GM11168 (cell line): ENCODE results near the gene IL17RB.

Source experiments
- in situ Hi-C: fragments of 300-500 bp; cut with MboI; formaldehyde crosslinking; loops from one replicate; pipeline ENCODE4 v1.12.0; 2022; ENCODE audit warnings: low sequenced_read_pairs; ENCODE audit not compliant: unreplicated experiment

Gene IL17RB

DNA sequence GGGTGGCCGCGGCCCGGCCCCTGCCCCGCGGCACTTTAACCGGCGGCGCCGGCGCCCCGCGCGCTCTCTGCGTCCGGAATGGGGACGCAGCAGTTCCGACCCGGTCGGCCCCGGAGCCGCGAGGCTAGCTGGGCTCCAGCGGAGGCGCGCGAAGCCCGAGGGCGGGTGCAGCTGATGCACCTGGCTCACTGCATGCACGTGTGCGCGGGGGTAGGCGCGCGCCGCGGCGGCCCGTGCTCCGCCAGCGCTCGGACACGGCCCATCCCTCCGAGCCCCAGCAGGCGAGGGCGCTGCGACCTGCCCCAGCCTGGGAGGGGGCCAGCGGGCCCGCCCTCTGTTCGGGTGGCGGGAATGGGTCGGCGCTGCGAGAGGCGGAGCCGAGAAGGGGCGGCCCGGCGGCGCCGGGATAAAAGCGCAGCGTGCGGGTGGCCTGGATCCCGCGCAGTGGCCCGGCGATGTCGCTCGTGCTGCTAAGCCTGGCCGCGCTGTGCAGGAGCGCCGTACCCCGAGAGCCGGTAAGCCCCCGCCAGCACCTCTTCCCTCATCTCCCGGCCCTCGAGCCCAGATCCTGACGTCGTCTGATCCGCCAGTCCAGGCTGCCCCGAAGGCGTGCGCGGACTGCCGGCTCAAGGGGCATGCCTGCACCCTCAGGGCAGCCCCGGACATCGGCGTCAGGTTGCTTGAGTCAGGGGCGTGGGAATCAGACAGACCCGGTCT lies at the start of gene IL17RB, which contains the start of gene CHDH:
Gene IL17RB, plus strand, starts transcription at position 435 of the 717 bp plus-strand sequence. Its CDS starts 21 bp downstream, at position 456.
Gene CHDH, minus strand, starts transcription at position 286 of the 717 bp plus-strand sequence. CDS start 22,411 bp downstream, outside the sequence.
- in situ Hi-C loops: no loop called here

- in situ Hi-C loops: no loop called here
Measured at GRCh38 chr3:53798144-53798543, 48.2 kb upstream of the IL17RB start.

- in situ Hi-C loops: no loop called here
Measured at GRCh38 chr3:53799338-53799865, 47.0 kb upstream of the IL17RB start.

DNA sequence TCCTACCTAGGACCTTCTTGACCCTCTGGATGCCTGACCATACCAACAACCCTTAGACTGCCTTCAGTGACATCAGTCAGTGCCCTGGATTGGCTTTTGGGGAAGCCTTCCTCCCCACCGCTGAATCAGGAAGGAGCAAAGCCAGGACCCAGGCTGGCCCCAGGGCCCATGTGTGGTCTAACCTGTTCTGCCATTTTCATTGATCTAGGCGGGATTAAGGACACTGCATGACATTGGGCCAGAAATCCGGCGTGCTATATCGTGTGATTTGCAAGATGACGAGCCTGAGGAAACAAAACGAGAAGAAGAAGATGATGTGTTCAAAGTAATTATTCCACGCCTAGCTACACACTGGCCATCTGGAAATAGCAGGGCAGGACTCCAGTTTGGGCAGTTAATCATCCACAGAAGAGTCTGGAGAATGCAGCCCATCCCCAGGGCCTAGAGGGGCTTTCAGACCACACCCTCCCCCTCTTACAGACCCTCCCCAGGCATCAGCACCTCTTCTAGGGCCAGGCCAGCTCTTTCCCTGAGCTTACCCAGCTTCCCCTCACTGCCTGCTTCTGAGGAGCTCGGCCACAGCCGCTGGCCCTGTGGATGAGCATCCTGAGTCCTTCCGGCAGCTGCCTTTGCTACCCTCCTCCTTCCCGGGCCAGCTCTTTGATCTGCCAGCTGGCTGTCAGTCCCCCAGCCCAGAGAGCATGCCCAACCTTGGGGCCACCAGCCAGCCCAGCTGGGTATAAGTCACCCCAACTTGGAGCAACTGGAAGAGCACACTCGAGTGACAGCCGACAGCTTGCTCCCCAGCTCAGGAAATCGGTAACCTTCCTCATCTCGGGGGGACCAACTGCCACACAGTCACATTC lies 46.1 kb upstream of the IL17RB start:
- in situ Hi-C loops: no loop called here

DNA sequence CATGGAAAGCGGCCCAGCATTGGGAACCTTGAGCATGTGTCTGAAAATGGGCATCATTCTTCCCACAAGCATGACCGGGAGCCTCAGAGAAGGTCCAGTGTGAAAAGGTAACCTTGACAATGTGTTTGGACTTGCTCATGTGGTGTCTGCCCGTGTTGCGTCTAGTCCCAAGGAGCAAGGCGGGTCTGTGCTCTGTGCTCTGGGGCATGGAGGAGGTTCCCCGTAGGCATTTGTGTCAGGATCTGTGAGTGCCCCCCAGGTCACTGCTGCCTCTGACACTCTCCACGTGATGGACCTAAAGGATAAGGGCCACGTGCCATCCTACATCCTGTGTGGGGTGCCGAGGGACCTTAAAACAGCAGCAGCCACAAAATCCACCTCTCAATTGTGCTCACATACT lies 45.0 kb upstream of the IL17RB start:
- in situ Hi-C loops: no loop called here

DNA sequence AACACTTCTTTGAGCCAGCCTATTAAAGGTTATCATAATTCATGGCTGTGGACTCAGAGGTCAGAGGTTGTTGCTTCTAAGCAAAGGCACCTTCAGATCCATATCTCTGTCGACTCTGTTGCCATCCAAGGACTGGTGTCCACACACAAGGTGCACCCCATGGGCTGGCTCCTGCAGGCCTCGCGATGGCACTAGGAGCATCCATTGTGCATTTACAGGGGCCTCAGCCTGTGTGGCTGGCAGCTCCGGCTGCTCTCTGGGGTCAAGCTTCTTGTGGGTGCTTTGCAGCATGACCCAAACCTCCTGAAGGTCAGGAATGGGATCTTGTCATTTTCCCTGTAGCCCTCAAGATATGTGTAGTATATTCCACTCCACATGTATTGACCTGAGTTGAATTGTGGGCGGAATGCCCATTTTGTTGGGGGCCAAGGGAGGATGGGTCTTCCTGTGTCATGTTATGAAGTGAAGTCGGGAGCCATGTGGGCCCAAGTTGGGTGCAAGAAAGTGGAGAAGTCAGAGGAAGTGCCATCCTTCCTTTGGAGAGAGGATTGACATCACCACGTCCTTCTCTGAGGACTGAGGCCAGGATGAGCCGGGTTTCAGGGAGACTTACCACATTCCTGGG lies 44.0 kb upstream of the IL17RB start:
- in situ Hi-C loops: no loop called here

DNA sequence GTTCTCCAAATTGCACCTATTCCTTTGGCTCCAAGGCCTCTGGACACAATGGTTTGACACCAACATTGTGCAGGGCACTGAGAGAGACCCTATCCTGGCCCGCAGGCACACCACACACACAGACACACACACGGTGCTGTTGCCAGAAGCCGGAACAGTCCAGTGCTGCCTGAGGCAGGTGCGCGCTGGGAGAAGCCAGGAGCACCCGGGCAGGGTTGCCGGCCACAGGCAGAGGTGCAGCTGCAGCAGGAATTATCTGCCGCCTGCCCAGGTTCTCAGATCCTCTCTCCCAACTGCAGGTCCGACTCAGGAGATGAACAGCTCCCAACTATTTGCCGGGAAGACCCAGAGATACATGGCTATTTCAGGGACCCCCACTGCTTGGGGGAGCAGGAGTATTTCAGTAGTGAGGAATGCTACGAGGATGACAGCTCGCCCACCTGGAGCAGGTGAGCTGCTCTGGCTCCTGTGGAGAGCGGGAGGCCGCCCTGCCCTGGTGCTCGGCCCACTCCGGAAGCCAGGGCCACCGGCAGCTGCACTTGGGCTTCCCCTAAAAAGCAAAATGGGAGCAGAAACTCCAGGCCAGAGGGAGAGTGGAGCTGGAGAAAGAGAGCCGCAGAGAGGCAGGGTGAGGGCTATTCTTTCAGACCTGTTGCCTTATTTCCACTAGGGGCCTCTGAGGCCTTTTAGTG lies 43.1 kb upstream of the IL17RB start:
- in situ Hi-C loops: no loop called here

DNA sequence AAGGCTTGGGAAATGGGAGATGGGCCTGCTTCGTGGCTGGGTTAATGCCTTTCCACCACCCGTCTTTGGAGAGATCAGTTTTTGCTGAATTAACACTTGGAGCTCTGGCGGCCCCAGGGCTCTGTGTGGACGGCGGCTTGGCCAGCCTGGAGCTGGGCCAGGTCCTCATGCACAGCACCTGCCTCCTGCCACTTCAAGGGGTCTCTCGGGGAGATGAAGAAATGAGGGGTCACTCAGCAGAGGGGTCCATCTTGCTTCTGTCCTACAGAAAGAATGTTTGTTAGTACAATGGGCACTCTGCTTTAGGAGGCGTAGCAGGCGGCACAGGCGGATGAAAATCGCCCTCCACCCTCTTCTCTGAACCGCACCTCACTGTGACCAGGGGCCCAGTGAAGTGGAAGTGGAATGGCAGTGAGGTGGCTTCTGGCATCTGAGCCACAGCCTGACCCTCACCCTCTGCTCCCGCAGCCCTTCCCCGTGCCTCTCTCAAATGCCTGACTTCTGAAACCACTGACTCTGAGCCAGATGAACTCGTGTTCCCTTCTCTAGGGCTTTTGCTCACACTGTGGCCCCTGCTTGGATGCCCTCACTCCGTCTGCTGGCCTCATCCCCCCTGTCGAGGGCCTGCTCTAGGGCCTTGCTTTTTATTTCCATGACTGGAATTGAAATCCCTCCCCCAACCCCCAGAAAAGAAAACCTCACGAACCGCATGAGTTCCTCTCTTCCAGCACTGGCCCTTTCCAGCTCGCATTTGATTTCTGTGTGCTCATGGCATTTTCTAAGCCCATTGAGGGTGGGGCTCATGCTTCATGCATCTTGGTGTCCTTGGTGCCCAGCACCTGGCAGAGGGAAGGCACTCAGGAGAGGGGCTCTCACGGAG lies 42.3 kb upstream of the IL17RB start:
- in situ Hi-C loops: no loop called here

GRCh38 chr3:53804697-53805462 lies 41.5 kb upstream of the IL17RB start:
- in situ Hi-C loops: no loop called here

DNA sequence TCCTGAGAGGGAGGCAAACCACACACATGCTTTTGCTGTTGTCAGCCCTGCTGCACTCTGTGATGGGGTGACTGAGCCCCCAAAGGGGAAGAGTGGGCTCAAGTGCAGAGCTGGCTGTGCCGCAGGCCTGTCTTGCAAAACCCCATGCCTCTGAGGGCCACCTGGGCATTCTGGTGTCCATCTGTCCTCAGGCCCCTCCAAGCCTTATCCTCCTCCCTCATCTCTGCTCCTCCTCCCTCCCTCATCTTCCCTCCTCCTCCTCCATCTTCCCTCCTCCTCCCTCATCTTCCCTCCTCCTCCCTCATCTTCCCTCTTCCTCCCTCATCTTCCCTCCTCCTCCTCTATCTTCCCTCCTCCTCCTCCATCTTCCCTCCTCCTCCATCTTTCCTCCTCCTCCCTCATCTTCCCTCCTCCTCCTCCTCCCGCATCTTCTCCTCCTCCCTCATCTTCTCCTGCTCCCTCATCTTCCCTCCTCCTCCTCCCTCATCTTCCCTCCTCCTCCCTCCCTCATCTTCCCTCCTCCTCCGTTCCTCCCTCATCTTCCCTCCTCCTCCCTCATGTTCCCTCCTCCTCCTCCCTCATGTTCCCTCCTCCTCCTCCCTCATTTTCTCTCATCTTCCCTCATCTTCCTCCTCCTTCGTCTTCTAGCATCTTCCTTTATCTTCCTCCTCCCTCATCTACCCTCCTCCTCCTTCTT lies 40.8 kb upstream of the IL17RB start:
- in situ Hi-C loops: no loop called here

DNA sequence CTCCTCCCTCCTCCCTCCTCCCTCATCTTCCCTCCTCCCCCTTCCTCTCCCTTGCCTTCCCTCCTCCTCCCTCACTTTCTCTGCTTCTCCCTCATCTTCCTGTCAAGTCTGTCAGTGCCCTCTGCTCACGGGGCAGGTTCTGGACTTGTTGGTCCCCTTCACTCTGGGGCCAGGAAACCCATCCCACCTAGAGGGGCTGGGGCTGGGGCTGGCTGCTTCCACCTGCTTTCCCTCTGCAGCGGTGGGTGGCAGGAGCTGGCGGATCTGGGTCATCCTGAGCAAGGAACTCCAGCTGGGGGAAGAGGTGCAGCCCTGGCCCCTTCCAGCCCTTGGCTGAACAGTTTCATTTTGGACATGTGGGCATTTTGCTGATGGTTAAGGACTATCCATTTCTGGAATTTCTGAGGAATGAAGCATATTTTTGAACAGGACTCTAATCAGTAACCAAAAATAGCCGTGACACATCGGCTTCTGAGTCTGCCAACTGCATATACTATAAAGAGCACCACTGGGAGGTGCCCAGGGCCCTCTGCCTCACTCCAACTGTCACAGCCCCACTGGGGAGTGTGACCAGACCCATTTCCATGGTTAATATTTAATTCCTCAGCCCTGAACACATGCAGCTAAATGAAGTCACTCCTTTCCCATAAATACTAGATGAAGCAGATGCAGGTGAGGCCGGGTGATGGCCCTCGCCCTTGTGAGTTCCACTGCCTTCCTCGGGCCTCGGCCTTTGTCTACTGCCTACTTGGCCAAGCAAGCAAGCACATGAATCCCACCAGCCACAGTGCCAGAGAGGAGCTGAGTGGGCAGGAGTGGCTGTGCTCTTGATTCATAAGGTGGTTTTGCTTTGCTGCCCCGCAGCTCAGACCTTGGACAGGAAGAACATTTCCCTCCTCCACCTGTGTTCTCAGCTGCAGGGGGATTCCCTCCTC lies 39.9 kb upstream of the IL17RB start:
- in situ Hi-C loops: no loop called here

DNA sequence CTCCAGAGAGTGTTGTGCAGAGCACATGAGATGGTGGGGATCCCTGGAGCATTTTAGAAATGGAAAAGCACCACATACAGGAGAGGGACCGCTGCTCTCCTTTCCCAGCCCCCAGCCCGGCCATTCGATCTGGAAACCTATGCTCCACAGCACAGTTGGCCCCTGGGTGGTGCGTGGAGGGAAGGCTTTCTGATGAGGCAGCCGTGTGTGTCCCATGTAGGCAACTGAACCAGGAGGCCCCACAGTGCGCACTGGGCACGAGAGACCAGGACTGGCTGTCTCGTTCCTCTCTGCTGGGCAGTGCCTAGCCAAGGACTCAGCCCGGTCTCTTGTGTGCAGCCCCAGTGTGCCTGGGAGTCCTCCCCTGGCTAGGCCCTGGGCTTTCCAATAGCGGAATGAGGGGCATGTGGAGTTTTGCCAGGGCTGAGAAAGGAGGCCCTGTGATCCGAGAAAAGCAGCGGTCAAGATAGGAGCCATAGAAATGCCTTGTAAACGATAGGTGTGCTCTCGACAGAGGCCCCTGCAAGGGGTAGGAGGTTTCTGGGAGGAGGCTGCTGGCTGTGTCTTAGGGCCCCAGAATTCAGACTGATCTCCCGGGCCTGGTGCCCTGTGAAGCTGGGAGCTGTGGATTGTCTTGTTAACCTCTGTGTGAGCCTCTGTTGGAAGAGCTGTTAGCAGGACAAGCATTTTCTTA lies 39.1 kb upstream of the IL17RB start:
- in situ Hi-C loops: no loop called here

DNA sequence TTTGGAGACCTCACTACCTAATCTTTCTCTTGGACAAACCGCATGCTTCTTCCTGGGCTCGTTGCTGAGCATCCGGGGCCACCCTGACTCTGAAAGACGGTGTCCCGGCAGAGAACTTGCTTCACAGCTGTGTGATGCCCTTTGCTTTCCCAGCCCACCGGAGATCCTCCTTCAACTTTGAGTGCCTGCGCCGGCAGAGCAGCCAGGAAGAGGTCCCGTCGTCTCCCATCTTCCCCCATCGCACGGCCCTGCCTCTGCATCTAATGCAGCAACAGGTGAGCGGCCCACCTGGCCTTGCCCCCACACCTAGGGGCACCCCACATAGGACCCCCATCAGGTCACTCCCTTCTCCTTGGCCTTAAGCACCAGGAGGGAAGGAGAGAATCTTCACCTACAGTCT lies 37.9 kb upstream of the IL17RB start:
- in situ Hi-C loops: no loop called here

DNA sequence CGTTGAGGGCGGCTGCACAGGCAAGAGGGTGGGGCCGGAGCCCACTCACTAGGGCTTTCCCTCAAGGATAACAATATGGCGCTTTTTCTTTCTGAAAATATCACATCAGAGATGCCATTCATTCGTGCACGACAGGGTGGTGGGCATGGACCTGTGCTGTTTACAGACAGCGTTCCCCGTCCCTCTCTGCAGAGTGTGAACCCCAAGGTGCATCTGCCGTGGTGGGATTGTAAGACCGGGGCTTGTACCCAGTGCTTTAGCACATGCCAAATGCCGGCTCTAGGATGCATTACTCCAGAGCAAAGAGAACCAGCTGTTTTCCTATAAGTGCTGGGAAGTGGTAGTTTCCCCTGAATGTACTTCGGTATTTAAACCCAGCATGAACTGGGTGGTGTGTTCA lies 37.1 kb upstream of the IL17RB start:
- in situ Hi-C loops: no loop called here

GRCh38 chr3:53809764-53810400 lies 36.5 kb upstream of the IL17RB start:
- in situ Hi-C loops: no loop called here
